Mucosa of descending colon (tissue), 3 donors: ENCODE measurements around the gene INS. TPM values are rescaled to one million over a fixed set of nuclear protein-coding genes. Genes with fewer than 3 reads are reported as not detected.

Experiments
- ATAC-seq: fragments of 200-7000 bp; cut with Tn5 transposase; one replicate; pipeline ENCODE4 v1.9.1; 2020; ENCODE audit warnings: mild to moderate bottlenecking, moderate library complexity
- DNase-seq, 3 donors: peaks; one replicate each; pipeline ENCODE4 v3.0.0-alpha.2; 2020
- H3K36me3 ChIP-seq: fragments of 200-600 bp; one replicate; pipeline ENCODE4 v1.8.0; 2021; ENCODE audit warnings: low read depth, mild to moderate bottlenecking
- H3K4me1 ChIP-seq: fragments of 200-600 bp; one replicate; pipeline ENCODE4 v1.8.0; 2021; ENCODE audit warnings: low read depth, mild to moderate bottlenecking
- H3K4me3 ChIP-seq: fragments of 200-600 bp; one replicate; pipeline ENCODE4 v1.8.0; 2021; ENCODE audit warnings: mild to moderate bottlenecking
- H3K9me3 ChIP-seq: fragments of 200-600 bp; one replicate; pipeline ENCODE4 v1.8.0; 2021; ENCODE audit warnings: mild to moderate bottlenecking
- CTCF ChIP-seq: fragments of 200-600 bp; IDR thresholded peaks from one replicate; pipeline ENCODE4 v1.8.0; 2022; ENCODE audit warnings: antibody characterized with exemption, mild to moderate bottlenecking
- intact Hi-C, 2 donors: fragments of 100-400 bp; cut with DNase I in 1 of 2; cut with micrococcal nuclease in 1 of 2; formaldehyde crosslinking; loops; one replicate each; pipeline versions ENCODE4 v1.11.0 to v1.11.1; 2022; cut with DNase I, micrococcal nuclease
- total RNA-seq, 3 donors: library from RNA; stranded (reverse); fragmentation: NEBNext Ultra II Directional in 2 of 3; extraction: Animal tissue kit (Norgen Biotek cat#: 25700) in 2 of 3; gene quantifications; one replicate each; pipeline versions ENCODE4 v1.2.1 to v1.2.4, GENCODE V29; 2021 to 2023
- donor health status: DM: no; HTN: no; CAD: no; lungs with moderate emphysema.
- donor health status: DM: no; HTN: no; CAD: no.
- donor health status: DM: no; HTN: yes; CAD: no.

INS gene
- total RNA-seq, 3 donors from 2014 or later = not detected

- DNase-seq = peak in 2 of 3 donors; percentile 36 to 53
- peak; percentile 31 for TF ChIP-seq CTCF
Observed at GRCh38 chr11:2166091-2166851, 5.3 kb upstream of the INS start.

GRCh38 chr11:2165571-2165970, 4.6 kb upstream of the INS start:
- no peak overlapping the region for H3K4me3 ChIP-seq
- no peak for ATAC-seq
- H3K4me1 ChIP-seq = peaks cover 7% of the 10 kb centered on the region
- no peaks in the 10 kb centered on the region for H3K36me3 ChIP-seq
- DNase-seq = no peak
- H3K9me3 ChIP-seq = no peaks in the 10 kb centered on the region
- intact Hi-C loops = no loop called here
- TF ChIP-seq CTCF = no peak

More at GRCh38 chr11:2166091-2166851, 5.3 kb upstream of the INS start:
- Histone ChIP-seq H3K36me3 (no peaks in the 10 kb centered on the region), H3K9me3 (no peaks in the 10 kb centered on the region), H3K4me3 (no peak overlapping the region), H3K4me1 (peaks cover 7% of the 10 kb centered on the region)
- intact Hi-C loops = no loop called here
- peak; percentile 60 for ATAC-seq

- Histone ChIP-seq H3K9me3 (no peaks in the 10 kb centered on the region), H3K4me3 (no peak overlapping the region), H3K36me3 (no peaks in the 10 kb centered on the region), H3K4me1 (peaks cover 7% of the 10 kb centered on the region)
- no peak for ATAC-seq
- DNase-seq = no peak
- no peak for TF ChIP-seq CTCF
- intact Hi-C loops = no loop called here
Observed at GRCh38 chr11:2164861-2165555, 4.0 kb upstream of the INS start.

- no peak for TF ChIP-seq CTCF
- DNase-seq (no peak), ATAC-seq (no peak)
- H3K9me3 ChIP-seq = no peaks in the 10 kb centered on the region
- H3K36me3 ChIP-seq = no peaks in the 10 kb centered on the region
- intact Hi-C loops = no loop called here
- no peak overlapping the region for H3K4me3 ChIP-seq
- H3K4me1 ChIP-seq = peaks cover 7% of the 10 kb centered on the region
Observed at GRCh38 chr11:2164081-2164480, 3.1 kb upstream of the INS start.

GRCh38 chr11:2163428-2163978, 2.5 kb upstream of the INS start:
- Histone ChIP-seq H3K36me3 (no peaks in the 10 kb centered on the region), H3K4me3 (no peak overlapping the region), H3K9me3 (no peaks in the 10 kb centered on the region), H3K4me1 (peaks cover 7% of the 10 kb centered on the region)
- no peak for TF ChIP-seq CTCF
- ATAC-seq = no peak
- intact Hi-C loops = no loop called here
- DNase-seq = no peak
